ENCODE data around the gene CAMTA1. TPM values are rescaled to one million over a fixed set of nuclear protein-coding genes. Genes with fewer than 3 reads are reported as not detected.

CAMTA1 gene
- total RNA-seq, 1 donor from 2014 or later, result 43.1 TPM

DNA sequence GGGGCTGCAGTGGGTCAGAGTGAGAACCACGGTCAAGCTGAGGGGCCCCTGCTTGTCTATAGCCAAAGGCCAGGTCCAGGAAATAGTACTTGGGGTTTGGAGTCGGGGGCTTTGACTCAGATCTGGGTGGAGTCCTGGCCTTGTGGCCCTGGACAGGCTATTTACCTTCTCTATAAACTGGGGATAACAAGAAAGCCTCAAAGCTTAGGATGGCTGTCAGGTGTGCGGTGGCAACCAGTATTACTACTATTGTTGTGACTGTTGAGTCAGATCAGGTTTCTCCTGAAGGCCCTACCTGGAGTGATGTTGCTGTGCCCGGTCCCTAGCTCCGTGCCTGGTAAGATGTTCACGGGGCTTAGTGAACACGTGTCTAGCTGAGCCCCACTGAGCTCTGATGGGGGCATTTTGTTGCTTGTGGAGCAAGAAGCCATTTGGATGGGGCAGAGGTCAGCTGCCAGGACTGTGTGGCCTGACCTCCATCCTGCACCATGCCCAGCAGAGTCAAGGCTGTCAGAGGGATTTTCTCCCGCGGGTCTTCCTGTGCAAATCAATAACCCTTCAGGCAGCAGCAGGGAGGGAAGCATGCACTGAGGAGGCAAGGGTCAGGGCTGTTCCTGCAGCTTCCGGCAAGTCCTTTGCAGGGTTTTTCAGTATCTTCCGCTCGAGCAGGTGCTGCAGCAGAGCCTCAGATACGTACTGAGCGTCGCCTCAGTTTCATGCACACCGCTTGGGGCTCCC, 170.3 kb downstream of the CAMTA1 start:
- intact Hi-C loops (cut with micrococcal nuclease), result no loop called here

DNA sequence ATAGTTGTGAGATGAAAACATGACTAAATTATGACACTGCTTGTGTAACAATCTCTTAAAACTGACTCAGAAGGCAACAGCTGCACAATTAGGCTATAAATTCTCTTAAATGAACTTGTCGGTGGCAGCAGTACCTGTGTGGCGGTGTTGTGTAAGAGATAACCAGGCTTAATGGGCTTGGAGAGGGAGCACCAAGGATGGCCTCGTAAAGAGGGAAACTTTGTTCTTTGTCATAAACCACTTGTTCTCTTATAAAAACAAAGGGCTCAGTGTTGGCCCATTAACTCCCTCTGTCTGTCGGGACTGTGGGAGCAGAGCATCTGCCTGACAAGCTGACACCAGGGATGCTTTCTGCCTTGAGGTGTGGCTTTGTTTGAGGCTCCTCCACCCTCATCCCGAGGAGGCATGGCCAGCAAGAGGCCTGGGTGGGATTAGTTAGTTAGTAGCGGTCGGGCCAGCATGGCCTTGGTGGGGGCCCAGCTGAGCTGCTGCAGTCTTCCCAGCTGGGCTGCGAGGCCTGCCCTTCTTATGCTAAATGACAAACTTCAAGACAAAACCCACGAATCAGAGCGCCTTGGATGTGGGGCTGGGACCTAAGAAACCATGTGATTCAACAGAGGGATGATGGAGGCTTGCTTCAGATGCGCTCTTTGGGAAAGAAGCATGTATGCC, 171.4 kb downstream of the CAMTA1 start:
- intact Hi-C loops (cut with micrococcal nuclease), result no loop called here

DNA sequence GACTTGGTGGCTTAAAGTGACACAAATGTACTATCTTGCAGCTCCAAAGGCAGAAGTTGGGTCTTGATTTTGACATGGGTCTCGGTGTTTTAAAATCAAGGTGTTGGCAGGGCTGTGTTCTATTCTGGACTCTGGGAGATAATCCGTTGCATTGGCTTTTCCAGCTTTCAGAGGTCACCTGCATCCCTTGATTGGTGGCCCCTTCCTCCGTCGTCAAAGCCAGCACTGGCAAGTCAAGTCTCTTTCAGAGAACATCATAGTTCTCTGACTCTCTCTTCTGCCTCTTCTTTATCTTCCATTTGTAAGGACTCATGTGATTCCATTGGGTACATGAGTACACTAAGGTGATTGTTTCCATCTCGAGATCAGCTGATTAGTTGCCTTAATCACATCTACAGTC, 172.1 kb downstream of the CAMTA1 start:
- intact Hi-C loops (cut with micrococcal nuclease), result no loop called here

DNA sequence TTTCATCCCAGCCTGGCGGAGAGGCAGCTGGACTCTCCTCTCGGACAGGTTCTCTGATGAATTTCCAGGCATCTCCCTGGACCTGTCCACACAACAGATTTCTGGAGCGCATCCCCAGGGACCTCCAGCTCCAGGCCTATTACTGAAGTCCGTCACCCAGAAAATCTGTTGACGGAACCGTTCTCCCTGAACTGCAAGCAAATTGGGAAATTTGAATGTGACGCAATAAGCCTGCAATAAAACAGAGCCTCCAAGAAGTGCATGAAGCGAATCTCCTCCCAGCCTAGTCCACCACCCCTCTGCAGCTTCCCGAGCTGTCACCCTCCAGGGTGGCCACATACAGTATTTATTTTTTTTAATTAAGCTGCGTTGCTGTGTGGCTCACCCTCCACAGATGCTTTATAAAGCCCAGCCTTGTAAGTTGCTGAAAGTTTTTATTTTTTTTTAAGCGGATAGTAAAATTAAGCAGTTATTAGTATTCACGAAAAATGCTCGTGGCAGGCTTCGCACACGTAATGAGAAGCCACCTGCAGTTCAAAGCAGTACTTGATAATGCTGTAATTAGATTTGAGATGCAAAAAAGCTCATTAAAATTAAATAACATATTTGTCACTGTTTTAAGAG, 173.3 kb downstream of the CAMTA1 start:
- intact Hi-C loops (cut with micrococcal nuclease), result no loop called here

GRCh38 chr1:6959491-6959890, 174.2 kb downstream of the CAMTA1 start:
- intact Hi-C loops (cut with micrococcal nuclease), result no loop called here

DNA sequence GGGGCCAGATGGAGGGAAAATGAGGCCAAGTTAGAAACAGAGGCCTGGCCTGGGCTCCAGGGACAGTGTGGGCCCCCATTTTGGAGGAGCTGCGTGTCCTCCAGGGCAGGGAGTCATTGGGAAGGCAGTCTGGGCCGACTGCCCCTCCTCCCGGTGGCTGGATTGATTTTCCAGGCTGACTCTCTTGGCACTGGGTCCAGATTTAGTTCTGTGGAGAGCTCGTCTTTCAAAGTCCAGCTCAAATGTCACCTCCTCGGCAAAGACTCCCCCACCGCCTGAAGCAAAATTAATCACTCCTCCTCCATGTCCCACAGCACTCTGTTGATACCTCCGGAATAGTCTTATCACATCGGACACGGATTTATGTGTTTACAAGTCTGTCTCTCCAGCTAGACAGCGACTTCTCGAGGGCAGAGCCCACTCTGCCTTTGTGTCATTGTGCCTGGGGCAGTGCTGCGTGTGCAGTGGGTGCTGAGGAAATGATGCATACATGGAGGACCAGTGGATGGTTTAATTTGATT, 175.1 kb downstream of the CAMTA1 start:
- intact Hi-C loops (cut with micrococcal nuclease), result loop anchor here (5.0 kb wide), 1 partner anchor 173 kb away; the partner anchor contains the start of gene CAMTA1

DNA sequence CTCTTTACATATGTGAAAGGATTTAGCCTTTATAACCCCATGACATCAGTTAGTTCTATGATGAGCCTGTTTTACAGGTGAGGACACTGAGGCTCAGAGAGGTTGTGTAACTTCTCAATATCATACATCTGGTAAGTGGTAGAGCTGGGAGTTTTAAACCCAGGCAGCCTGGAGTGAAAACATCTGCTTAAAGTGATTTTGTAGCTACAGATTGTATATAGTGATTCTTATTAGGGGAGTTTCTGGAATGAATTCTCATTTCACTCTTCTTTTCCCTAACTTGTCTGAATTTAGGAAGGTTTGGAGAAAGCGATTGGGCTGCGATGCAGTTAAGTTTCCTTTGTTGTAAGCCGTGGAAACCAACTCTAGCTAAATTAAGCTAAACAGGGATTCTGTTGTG, 175.6 kb downstream of the CAMTA1 start:
- intact Hi-C loops (cut with micrococcal nuclease), result loop anchor here (5.0 kb wide), 1 partner anchor 174 kb away; the partner anchor contains the start of gene CAMTA1

GRCh38 chr1:6961289-6961688, 176.0 kb downstream of the CAMTA1 start:
- intact Hi-C loops (cut with micrococcal nuclease), result loop anchor here (5.0 kb wide), 1 partner anchor 174 kb away; the partner anchor contains the start of gene CAMTA1

DNA sequence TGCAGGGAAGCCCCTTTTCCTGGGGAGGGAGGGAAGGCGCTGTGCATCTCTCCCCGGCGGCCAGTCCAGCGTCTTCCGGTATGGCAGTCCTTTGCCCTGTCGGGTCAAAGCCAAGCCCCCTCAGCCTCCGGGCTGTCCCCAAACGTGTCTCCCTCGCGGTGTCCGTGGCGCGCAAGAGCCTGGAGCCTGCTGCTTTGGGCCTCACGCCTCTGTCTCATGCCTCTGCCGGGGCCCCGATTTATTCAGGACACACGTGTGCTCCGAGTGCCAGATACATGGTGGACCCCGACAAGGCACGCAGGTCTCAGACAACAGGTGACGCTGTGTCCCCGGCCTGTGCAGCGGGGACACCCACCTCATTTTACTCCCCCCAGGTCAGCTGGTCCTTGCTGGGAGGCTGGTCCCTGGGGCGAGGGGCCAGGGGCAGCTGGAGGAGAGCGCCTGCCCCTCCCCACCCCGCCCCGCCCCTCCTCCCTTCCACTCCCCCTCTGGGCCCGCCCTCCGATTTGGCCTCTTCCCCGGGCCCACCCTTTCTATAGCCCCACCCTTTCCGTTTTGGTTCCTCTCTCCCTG, 176.7 kb downstream of the CAMTA1 start:
- intact Hi-C loops (cut with micrococcal nuclease), result loop anchor here (5.0 kb wide), 1 partner anchor 175 kb away; the partner anchor contains the start of gene CAMTA1

- intact Hi-C loops (cut with micrococcal nuclease), result loop anchor here (5.0 kb wide), 1 partner anchor 175 kb away; the partner anchor contains the start of gene CAMTA1
Measured at GRCh38 chr1:6962478-6962995, 177.3 kb downstream of the CAMTA1 start.

DNA sequence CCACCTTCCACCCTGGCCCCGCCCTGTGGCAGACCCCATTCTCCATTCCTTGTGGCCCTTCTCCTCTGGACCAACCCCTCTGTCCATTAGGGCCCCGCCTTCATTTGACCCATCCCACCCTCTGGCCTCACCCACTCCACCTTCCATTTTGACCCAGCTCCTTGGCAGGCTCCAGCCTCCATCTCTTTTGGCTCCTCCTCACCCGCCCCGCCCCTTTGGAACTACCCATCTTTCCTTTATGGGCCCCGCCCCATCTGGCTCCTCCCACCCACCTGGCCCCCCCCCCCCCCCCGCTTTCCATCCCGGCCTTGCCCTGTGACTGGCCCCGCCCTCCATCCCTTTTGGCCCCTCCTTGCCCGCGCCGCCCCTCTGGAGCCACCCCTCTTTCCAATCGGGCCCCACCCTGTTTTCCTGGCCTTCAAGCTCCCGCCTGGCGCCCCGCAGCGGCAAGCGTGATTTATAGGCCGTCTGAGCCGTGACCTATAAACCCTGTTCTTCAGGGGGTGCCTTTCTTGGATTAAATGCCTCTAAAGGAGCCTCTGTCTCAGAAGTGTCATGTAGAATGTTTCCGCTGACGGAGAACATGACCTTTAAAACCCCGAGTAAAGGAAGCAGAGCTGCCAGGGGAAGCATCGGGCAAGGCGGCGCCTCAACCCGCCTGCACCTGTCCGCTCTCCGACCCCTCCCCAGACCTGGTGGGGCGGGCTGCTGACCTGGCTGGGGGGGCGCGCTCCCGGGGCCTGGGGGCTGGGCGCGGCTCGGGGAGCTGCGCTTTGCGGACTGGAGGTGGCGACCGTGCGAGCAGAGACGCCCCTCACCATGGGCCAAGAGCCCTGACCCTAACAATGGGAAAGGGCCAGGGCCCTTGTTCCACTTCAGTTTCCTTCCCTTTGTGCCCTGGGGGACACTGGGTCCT, 178.0 kb downstream of the CAMTA1 start:
- intact Hi-C loops (cut with micrococcal nuclease), result loop anchor here (5.0 kb wide), 1 partner anchor 176 kb away; the partner anchor contains the start of gene CAMTA1

DNA sequence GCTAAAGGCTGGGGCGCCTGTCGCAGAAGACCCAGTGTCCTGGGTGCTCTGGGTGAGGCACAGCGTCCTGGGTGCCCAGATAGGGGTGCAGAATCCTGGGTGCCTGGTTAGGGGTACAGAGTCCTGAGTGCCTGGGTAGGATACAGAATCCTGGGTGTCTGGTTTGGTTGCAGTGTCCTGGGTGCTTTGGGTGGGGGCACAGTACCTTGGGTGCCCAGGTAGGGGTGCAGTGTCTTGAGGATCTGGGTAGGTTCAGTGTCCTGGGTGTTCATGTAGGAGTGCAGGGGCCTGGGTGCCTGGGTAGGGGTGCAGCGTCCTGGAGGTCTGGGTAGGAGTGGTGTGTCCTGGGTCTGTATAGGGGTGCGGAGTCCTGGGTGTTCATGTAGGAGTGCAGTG, 178.7 kb downstream of the CAMTA1 start:
- intact Hi-C loops (cut with micrococcal nuclease), result loop anchor here (5.0 kb wide), 1 partner anchor 177 kb away; the partner anchor contains the start of gene CAMTA1

DNA sequence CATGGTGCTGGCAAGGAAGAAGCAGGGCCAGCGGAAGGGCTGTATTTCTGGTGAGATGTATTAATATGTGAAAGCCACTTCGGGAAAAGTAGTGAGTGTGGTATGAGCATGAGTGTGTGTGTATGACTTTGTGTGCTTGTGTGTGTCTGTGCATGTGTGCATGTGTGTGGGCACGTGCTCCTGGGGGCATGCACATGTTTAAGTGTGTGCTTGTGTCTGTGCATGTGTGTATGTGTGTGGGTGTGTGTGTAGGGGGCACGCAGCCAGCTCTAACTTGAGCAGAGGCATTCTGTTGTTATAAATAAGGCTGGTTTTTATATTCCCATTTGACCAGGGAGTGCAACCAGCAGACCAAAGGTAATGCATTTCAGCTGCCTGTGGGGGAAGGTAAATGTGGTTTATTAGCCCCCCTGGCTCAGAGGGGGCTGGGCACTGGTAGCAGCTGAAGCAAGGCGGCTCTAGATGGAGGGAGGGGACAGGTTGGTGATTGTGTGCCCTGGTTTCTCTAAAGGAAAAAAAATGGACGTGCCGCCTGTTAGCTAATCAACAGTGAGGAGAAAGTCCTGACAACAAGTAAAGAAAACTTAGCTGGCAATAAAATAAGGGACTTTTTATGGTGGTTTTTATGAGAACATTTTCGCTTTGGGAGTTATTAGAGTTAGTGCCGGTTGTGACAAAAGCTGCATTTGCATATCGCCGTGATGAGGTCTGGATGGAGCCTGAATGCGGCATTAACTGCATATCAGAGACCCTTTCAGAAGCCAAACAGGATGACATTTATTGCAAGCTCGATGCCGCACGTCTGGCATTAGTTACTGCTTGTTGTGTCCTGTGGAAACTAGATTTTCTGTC, 180.1 kb downstream of the CAMTA1 start:
- intact Hi-C loops (cut with micrococcal nuclease), result no loop called here

DNA sequence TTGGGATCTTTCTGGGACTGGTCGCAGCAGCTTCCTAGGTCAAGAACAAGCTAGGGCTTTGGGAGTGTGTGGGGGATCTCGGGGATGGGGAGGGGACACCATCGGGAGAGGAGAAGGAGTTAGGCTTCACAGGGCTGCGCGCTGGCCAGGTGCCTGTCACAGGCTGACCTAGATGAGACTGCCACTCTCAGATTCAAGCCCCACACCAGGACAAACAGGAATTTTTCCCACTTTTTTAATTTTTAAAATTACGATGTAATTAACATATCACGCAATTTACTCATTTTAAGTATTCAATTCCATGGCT, 180.6 kb downstream of the CAMTA1 start:
- intact Hi-C loops (cut with micrococcal nuclease), result no loop called here

DNA sequence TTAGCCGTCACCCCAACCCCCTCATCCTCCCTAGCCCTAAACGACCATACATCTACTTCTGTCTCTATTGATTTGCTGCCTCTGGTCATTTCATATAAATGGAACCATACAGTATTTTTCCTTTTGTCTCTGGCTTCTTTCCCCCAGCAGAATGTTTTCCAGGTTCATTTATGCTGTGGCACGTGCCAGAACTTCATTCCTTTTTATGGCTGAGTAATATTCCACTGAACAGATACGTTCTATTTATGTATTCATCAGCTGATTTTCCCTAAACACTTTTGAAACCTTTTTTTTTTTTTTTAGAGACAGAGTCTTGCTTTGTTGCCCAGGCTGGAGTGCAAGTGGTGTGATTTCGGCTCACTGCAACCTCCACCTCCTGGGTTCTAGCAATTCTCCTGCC, 181.1 kb downstream of the CAMTA1 start:
- intact Hi-C loops (cut with micrococcal nuclease), result no loop called here

DNA sequence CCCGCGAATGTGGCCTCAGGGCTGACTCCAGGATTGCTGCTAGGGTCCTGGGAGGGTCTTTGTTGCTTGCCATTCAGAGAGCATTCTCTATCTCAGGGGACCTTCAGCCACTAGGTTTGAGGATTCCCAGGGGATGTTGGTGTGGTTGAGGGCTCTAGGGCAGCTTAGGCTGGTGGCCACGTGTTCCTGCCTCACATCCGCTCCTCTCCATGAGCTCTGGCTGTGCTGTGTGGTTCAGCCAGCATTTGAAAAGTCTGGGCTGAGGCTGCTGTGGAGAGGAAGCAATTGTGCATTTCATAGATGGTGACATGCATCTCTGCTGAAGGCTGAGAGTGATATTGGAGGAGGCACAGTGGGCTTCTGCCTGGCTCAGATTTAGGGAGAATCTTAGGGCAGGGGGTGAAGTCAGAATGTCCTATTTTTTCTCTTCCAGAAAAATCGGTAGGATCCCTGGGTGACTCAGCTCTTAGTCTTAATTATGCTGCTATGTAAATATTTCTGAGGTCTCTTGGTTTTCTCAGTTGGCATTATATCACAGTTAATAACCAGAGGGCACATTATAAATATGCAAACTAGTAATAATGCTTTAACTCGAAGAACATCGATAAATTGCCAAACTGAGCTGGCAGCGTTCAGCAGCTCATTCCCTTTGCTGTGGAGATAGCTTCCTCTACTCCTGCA, 182.3 kb downstream of the CAMTA1 start:
- intact Hi-C loops (cut with micrococcal nuclease), result no loop called here

GRCh38 chr1:6969106-6969505, 183.9 kb downstream of the CAMTA1 start:
- intact Hi-C loops (cut with micrococcal nuclease), result no loop called here

DNA sequence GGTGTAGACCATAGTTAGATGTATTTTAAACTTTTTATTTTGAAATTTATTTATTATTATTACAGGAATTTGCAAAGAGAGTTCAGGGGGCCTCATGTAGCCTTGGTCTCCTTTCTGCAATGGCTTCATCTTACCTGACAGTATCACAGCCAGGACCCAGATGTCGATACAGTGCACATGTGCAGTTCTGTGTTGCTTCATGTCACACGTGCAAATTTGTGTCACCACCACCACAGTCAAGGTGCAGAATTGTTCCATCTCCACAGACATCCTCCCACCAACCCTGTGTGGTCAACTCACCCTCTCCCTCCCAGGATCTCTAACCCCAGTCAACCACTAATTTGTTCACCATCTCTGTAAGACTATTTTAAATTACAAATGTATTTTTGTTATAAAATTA, 184.5 kb downstream of the CAMTA1 start:
- intact Hi-C loops (cut with micrococcal nuclease), result no loop called here

- intact Hi-C loops (cut with micrococcal nuclease), result no loop called here
Measured at GRCh38 chr1:6970221-6970620, 185.0 kb downstream of the CAMTA1 start.
